ENCODE measurements around the gene SEC14L5.

SEC14L5 gene

DNA sequence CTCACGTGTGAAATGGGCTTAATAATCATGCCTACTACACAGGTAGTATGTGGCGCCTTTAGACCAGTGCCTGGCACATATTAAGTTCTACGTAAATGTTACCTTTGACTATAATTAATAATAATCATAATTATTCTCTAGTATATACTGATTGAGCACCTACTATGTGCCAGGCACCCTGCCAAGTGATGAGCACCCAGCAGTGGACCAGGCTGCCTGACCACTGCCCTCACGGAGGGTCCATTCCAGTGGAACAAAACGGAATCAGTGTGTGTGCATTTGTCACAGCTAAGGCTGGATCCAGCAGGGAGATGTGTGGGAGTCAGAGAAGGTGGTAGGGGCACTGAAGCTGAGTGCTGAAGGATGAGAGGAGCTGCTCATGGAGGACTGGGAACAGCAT is 30.5 kb downstream of the SEC14L5 start:
- no peak for DNase-seq

GRCh38 chr16:4989391-4990006 is 31.4 kb downstream of the SEC14L5 start:
- DNase-seq, result no peak

- DNase-seq, result no peak
Observed at GRCh38 chr16:4990415-4990814, 32.3 kb downstream of the SEC14L5 start.

DNA sequence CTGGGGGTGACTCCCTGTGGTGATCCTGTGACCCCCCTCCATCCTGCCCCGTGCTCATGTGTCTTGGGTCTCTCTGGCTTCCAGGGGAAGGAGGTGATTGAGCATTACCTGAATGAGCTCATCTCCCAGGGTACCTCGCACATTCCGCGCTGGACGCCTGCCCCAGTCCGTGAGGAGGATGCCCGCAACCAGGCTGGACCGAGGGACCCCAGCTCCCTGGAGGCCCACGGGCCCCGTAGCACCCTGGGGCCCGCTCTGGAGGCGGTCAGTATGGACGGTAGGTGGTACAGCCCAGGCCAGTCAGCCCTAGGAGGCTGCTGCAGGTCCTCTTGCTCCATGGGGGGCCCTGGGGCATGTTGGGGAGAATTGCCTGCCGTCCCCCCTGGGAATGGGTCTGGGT is 33.6 kb downstream of the SEC14L5 start:
- no peak for DNase-seq

- DNase-seq, result no peak
Observed at GRCh38 chr16:4994719-4995434, 36.7 kb downstream of the SEC14L5 start.

GRCh38 chr16:5000573-5001001 is 42.5 kb downstream of the SEC14L5 start:
- no peak for DNase-seq

- no peak for DNase-seq
Observed at GRCh38 chr16:5001571-5001970, 43.4 kb downstream of the SEC14L5 start.

DNA sequence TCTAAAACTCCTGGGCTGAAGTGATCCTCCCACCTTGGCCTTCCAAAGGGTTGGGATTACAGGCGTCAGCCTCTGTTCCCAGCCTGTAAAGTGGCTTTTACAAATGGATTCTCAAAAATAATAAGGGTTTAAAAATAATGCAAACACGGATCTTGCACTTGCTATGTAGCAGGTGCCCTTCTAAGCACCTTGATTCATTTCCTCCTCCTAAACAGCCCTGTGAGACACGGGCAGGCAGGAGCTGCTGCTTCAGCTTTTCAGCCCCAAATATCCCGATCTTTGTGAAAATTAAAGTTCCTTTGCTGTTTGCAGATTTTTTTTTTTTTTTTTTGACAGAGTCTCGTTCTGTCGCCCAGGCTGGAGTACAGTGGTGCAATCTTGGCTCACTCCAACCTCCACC is 43.9 kb downstream of the SEC14L5 start:
- no peak for DNase-seq

GRCh38 chr16:5002699-5003143 is 44.6 kb downstream of the SEC14L5 start:
- no peak for DNase-seq

GRCh38 chr16:5003211-5003610 is 45.1 kb downstream of the SEC14L5 start:
- DNase-seq, result no peak

DNA sequence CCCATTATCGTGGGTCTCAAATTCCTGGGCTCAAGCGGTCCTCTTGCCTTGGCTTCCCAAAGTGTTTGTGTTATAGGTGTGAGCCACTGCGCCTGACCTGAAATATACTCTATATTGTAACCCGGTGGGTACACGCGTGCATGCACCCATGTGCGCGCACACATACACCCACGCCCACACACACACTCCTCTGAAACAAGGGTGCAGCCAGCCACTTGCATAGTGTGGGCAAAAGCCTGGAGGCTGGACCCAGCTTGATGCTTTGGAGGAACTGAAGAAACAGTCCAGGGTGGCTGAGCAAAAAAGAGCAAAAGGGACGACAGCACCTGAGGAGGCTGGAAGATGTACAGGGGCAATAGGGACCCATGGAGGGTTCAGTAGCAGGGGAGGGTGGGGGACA is 45.7 kb downstream of the SEC14L5 start:
- no peak for DNase-seq

DNA sequence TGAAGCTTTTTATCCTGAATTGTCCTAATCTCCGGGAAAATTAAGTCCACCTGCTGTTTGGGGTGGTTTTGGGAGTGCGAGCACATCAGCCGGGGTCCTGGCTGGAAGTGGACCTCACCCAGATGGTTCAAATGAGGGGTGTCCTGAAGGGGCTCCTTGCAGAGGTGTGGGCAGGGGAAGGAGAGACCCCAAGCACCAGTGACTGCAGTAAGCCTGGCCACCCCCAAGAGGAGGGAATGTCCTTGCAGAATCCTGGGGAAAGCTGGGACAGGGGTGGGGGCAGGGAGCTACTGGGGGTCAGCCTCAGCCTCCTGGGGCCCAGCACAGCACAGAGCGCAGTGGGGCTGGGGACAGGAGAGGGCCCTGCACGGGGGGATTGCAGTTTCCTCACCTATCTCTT is 46.2 kb downstream of the SEC14L5 start:
- DNase-seq, result no peak

- no peak for DNase-seq
Observed at GRCh38 chr16:5005916-5006315, 47.8 kb downstream of the SEC14L5 start.

DNA sequence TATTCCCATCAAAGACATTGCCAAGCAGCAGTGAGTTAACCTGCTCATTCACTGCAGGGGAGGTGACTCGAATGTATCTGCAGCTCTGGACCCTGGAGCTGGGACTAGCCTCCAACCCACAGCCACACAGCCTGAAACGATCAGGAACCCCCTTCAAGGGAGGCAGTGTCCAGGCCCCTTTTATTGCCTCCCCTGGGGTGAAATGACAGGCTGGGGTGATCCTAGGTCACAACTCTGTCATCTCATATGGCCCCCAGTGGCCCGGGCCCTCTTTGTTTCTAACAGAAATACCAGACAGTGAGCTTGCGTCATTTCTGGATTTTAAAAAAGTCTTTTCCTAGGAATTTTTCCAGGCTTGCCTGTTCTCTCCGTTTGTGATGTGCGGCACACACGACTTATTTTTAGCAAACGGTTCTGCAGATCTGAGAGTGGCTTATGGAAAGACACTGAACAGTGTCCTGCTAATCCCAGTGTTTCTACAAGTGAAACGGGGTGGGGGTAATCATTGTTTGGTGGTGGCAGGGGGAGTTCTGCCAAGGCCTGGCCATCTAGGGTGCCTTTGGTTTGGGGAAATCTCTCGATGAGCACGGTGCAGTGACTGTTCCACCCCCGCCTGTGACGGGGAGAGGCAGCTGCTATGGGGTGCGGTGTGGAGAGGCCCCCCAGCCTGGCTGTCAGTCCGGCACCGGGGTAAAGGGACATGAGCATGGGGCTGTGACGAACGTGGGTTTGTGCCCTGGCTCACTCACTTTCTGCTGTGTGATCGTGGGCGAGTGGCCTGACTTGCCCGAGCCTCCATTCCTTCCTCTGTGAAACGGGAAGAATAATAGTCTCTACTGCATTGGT is 48.4 kb downstream of the SEC14L5 start:
- no peak for DNase-seq

- no peak for DNase-seq
Observed at GRCh38 chr16:5007256-5007655, 49.1 kb downstream of the SEC14L5 start.

DNA sequence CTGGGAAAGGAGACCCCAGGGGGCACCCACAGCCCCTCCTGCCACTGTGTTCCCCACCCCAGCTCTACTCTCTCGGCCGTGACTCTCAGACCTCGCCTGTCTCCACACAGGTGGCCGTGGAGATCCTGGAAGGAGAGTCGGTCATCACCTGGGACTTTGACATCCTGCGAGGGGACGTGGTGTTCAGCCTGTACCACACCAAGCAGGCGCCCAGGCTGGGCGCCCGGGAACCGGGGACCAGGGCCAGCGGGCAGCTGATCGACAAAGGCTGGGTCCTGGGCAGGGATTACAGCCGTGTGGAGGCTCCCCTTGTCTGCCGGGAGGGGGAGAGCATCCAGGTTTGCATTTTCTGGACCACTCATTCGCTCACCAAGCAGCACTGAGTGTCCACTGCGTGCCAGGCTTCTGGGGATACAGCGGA is 50.2 kb downstream of the SEC14L5 start:
- DNase-seq, result no peak

GRCh38 chr16:5010576-5011329 is 52.6 kb downstream of the SEC14L5 start:
- no peak for DNase-seq

GRCh38 chr16:5011637-5012036 is 53.5 kb downstream of the SEC14L5 start:
- no peak for DNase-seq

- no peak for DNase-seq
Observed at GRCh38 chr16:5012887-5013286, 54.8 kb downstream of the SEC14L5 start.

- DNase-seq, result no peak
Observed at GRCh38 chr16:5015351-5015750, 57.2 kb downstream of the SEC14L5 start.

DNA sequence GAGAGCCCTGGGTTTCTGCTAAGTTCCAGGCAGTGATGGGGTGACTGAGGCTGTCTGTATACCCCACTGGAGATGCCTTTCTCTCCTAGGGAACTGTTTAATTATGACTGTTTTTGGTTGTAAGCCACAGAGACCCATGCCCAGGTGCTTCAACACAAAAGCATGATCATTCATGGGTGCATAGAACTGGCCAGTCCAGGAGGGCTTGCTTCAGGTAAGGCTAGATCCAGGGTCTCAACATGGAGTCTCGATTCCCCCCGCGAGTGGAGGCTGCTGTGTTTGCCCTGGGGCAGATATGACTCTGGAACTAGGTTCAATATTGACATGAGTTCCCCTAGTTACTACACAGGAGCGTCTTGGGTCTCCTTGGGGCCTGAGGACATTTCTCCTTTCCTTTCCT is 57.8 kb downstream of the SEC14L5 start:
- no peak for DNase-seq

- no peak for DNase-seq
Observed at GRCh38 chr16:5016967-5017677, 59.0 kb downstream of the SEC14L5 start.

DNA sequence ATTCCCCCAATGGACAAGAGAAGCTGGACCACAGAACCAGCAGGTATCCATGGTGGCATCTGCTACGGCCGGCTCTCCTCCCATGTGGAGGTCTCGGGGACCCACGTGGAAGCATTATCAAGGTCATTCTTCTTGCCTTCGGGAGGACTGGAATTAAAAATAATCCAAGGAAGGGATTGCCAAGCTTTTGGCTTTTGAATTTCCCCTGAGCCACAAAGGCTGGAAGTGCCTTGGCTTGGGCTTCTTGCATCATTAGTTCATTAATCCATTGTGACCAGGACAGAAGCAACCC is 59.5 kb downstream of the SEC14L5 start:
- DNase-seq, result no peak
